K562 (cell line): ENCODE measurements around the gene MAPT.

Experiments
- ETV5 ChIP-seq: sonication (generic); formaldehyde crosslinking; IDR thresholded peaks from 2 replicates; pipeline ENCODE4 v1.4.0; 2020; ENCODE audit warnings: low read depth, mild to moderate bottlenecking, missing genetic modification reagents
- MXI1 ChIP-seq: IDR thresholded peaks from 2 replicates; pipeline ENCODE4 v1.6.1; 2011; ENCODE audit warnings: low read depth, mild to moderate bottlenecking, improper control_type of control experiment, low read length
- RBM34 ChIP-seq: fragments of 200-400 bp; formaldehyde crosslinking; IDR thresholded peaks from 2 replicates; pipeline ENCODE4 v1.6.1; 2018; ENCODE audit warnings: low read length, borderline replicate concordance; ENCODE audit not compliant: insufficient read depth
- TF ChIP-seq, protein P1 (sequence below): IDR thresholded peaks from 3 replicates; pipeline ENCODE4 v1.6.1; 2011; ENCODE audit warnings: borderline replicate concordance, mild to moderate bottlenecking; ENCODE audit not compliant: insufficient read length, insufficient read depth
- TF ChIP-seq, protein P2 (sequence below), 2 experiments: IDR thresholded peaks; 2 replicates each; pipeline ENCODE4 v1.6.1; 2011; ENCODE audit warnings: borderline replicate concordance in 1 of 2, control low read depth in 1 of 2, low read depth in 1 of 2, low read length in 1 of 2, mild to moderate bottlenecking in 1 of 2, mixed read lengths in 1 of 2, moderate library complexity in 1 of 2; ENCODE audit not compliant: insufficient read depth in 1 of 2, insufficient read length in 1 of 2, poor library complexity in 1 of 2, severe bottlenecking in 1 of 2; ENCODE audit errors: extremely low read depth in 1 of 2

DNA sequence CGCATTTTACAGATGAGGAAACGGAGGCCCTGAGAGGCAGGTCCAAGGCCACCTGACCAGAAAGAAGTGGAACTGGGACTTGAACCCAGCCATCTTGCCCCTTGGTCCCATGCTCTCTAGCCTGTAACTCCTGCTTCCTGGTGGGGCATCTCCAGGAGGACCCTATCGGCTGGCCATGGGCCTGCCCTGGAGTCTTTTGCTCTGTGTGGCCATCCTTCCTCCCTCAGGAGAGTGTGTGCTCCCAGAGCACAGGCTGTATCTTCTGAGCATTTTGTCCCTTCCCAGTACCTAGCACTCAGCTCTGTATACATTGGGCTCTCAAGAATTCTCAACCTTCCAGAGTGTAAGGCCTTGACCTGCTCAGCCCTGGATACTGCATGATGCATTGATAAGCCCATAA is 76.3 kb downstream of the MAPT start:
- TF ChIP-seq RBM34 (no peak), ETV5 (no peak), MXI1 (no peak)
- TF ChIP-seq, protein P1, sequence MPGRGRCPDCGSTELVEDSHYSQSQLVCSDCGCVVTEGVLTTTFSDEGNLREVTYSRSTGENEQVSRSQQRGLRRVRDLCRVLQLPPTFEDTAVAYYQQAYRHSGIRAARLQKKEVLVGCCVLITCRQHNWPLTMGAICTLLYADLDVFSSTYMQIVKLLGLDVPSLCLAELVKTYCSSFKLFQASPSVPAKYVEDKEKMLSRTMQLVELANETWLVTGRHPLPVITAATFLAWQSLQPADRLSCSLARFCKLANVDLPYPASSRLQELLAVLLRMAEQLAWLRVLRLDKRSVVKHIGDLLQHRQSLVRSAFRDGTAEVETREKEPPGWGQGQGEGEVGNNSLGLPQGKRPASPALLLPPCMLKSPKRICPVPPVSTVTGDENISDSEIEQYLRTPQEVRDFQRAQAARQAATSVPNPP = no peak
- TF ChIP-seq, protein P2, sequence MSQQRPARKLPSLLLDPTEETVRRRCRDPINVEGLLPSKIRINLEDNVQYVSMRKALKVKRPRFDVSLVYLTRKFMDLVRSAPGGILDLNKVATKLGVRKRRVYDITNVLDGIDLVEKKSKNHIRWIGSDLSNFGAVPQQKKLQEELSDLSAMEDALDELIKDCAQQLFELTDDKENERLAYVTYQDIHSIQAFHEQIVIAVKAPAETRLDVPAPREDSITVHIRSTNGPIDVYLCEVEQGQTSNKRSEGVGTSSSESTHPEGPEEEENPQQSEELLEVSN (IDR thresholded peaks at IDR 0.05; ENCODE audit: borderline replicate concordance in 1 of 2, extremely low read depth in 1 of 2, insufficient read depth in 1 of 2, insufficient read length in 1 of 2, low read depth in 1 of 2, low read length in 1 of 2, poor library complexity in 1 of 2, severe bottlenecking in 1 of 2) = no peak
